Pancreas (tissue), 10 donors: Measurements from ENCODE around the gene RRBP1. TPM values are rescaled to one million over a fixed set of nuclear protein-coding genes. Genes with fewer than 3 reads are reported as not detected.
A peak's percentile ranks its signal among the peaks of the same experiment; 100 is the strongest.

Source experiments
- ATAC-seq, 4 donors: fragments of 200-7000 bp; cut with Tn5 transposase; one replicate each; pipeline versions ENCODE4 v1.8.0 to v1.9.1; 2020; ENCODE audit warnings: mild to moderate bottlenecking in 4 of 4, moderate library complexity in 4 of 4
- DNase-seq, 6 donors: peaks; one replicate each; pipeline ENCODE4 v3.0.0-alpha.2; 2020
- FAIRE-seq: peaks from 2 replicates; lab custom pipeline; 2012; peaks lifted over from hg19 to GRCh38; lab: Jason Lieb, UNC
- H3K27ac ChIP-seq, 4 donors: fragments of 200-600 bp; sonication (generic); 1 replicate in 3 of 4; 2 replicates in 1 of 4; pipeline versions ENCODE4 v1.5.0 to v1.8.0; 2020
- H3K27me3 ChIP-seq, 4 donors: fragments of 200-600 bp; one replicate each; pipeline ENCODE4 v1.8.0; 2021
- H3K36me3 ChIP-seq, 3 donors: fragments of 200-600 bp; sonication (generic) in 1 of 3; one replicate each; pipeline versions ENCODE4 v1.5.0 to v1.8.0; 2020 to 2021
- H3K4me1 ChIP-seq, 3 donors: fragments of 200-600 bp; one replicate each; pipeline ENCODE4 v1.8.0; 2021
- H3K4me3 ChIP-seq, 4 donors: fragments of 200-600 bp; sonication (generic) in 2 of 4; one replicate each; pipeline versions ENCODE4 v1.5.0 to v1.8.0; 2020 to 2021
- H3K9me3 ChIP-seq, 4 donors: fragments of 200-600 bp; one replicate each; pipeline ENCODE4 v1.8.0; 2021
- WGBS, 2 donors: extraction: QIAGEN DNeasy Blood & Tissue Kit; methylation state at CpG; one replicate each; pipeline ENCODE4 v1.1.7; 2013; 5-methylcytosine and 5-hydroxymethylcytosine counted together
- intact Hi-C, 3 donors: fragments of 100-400 bp; cut with DNase I; formaldehyde crosslinking; loops; one replicate each; pipeline versions ENCODE4 v1.11.1 to v1.14.2; 2022
- polyA plus RNA-seq, 2 donors: library from polyadenylated mRNA; stranded (reverse); fragments of 200-250 nt; gene quantifications; one replicate each; pipeline ENCODE4 v1.2.3, GENCODE V29; 2013
- total RNA-seq, 6 donors: library from RNA; stranded (reverse); fragmentation: NEBNext Ultra II Directional in 4 of 6; extraction: Animal tissue kit (Norgen Biotek cat#: 25700) in 4 of 6; gene quantifications; one replicate each; pipeline versions ENCODE4 v1.2.1 to v1.2.4, GENCODE V29; 2021 to 2023
- TF ChIP-seq, protein P1 (sequence below), 4 donors: fragments of 200-600 bp; sonication (generic) in 3 of 4; IDR thresholded peaks; one replicate each; pipeline versions ENCODE4 v1.5.0 to v1.8.0; 2021; ENCODE audit warnings: antibody characterized with exemption in 4 of 4
- donor health status: healthy with polysubstance abuse.
- donor health status: DM: no; HTN: no; CAD: no; lungs with moderate emphysema.
- donor health status: DM: no; HTN: no; CAD: no.
- donor health status: control.
- donor health status: control.
- donor health status: Bipolar disorder and iron deficiency.
- donor health status: DM: yes; HTN: yes; CAD: no.
- donor health status: DM: no; HTN: no; CAD: no.
- donor health status: DM: no; HTN: no; CAD: no.
- donor health status: DM: yes; HTN: yes; CAD: no.

RRBP1 gene
- total and polyA plus RNA-seq, 8 donors: 170 to 442 (median 348) TPM

DNA sequence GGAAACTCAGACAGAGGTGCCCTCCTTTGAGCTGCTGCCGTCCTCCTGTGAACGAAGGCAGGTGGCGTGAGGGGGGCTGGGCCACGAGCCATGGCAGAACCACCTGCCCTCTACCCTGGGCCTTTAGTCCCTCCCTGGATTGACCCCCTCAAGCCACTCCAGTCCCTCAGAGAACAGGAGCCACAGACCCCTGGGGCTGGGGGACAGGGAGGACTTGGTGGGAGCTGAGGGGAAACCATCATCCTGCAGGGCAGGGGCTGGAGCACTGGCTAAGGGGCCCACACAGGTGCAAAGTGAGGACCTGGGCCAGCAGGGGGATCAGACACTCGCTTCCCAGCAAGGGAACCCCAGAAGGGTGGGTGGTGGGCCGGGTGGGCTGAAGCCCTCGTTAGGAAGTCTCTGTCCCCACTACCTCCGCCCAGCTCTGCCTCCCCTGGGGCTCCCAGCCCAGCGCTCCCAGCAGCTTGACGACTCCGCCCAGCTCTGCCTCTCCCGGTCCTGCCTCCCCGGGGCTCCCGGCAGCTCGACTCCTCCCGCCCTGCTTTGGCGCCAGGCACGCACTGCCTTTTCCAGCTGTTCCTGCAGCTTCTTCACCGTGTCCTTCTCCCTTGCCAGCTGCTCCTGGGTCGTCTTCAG lies 67.7 kb downstream of the RRBP1 start:
- Histone ChIP-seq H3K4me1 (peaks cover 11 to 44% (median 22%) of the 10 kb centered on the region in 3 donors), H3K36me3 (peaks cover 5 to 42% (median 39%) of the 10 kb centered on the region in 3 donors), H3K27ac (peak overlapping the region; percentile 31 to 62 (median 44)), H3K27me3 (no peaks in the 10 kb centered on the region), H3K4me3 (no peak overlapping the region), H3K9me3 (no peaks in the 10 kb centered on the region)
- WGBS, 2 donors: 25 to 33% methylated on average over 18 to 20 of the region's 20 CpGs
- TF ChIP-seq, protein P1, sequence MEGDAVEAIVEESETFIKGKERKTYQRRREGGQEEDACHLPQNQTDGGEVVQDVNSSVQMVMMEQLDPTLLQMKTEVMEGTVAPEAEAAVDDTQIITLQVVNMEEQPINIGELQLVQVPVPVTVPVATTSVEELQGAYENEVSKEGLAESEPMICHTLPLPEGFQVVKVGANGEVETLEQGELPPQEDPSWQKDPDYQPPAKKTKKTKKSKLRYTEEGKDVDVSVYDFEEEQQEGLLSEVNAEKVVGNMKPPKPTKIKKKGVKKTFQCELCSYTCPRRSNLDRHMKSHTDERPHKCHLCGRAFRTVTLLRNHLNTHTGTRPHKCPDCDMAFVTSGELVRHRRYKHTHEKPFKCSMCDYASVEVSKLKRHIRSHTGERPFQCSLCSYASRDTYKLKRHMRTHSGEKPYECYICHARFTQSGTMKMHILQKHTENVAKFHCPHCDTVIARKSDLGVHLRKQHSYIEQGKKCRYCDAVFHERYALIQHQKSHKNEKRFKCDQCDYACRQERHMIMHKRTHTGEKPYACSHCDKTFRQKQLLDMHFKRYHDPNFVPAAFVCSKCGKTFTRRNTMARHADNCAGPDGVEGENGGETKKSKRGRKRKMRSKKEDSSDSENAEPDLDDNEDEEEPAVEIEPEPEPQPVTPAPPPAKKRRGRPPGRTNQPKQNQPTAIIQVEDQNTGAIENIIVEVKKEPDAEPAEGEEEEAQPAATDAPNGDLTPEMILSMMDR (IDR thresholded peaks at IDR 0.05): no peak
- DNase-seq (peak; percentile 74 to 93 (median 80)), FAIRE-seq (no peak), ATAC-seq (peak; percentile 49 to 65 (median 57))
- intact Hi-C loops: loop anchor here in 1 of 3 donors (10.0 kb wide), 1 partner anchor 79 kb away; the partner anchor contains the start of gene BFSP1

DNA sequence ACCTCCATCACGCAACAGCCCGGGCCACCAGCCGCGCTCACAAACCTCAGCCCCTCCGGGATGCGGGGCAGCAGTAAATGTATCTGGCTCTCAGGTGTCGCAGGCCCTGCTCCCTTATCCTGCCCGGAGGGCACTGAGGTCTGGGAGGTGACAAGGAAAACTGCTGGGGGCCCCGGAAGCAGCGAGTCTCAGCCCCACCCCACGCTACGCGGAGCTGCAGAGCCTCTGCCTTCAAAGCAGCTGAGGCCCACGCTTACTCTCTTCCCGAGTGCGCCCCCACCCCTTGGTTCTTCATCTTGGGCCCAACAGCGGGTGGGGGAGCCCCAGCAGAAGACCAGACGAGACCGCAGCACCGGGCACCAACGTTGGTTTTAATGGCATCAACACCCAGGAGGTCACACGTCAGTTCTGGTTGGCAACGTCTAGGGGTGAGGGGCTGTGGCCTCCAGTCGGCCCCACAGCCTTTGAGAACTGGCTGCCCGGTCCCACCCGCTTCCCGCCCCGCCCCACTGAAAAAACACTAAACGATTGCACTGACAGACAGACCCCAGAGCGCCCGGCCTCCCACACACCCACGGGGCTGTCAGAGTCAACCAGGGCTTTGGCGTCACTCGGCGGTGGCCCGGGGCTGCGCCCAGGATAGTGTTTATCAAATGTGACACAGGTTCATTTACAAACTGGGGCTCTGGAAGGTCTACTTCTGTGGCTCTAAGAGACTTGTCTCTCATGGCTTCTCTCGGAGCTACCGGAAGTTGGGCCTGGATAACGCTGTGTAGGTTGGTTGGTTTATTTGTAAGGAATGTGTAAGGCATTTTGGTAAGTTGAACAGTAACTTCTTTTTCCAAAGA lies 68.5 kb downstream of the RRBP1 start:
- WGBS, 2 donors: 58 to 62% methylated on average over 40 of the region's 40 CpGs
- peak overlapping the region; percentile 10 to 62 (median 44) for H3K27ac ChIP-seq
- intact Hi-C loops: loop anchor here in 1 of 3 donors (10.0 kb wide), 1 partner anchor 79 kb away; the partner anchor contains the start of gene BFSP1
- peaks cover 5 to 35% (median 34%) of the 10 kb centered on the region in 3 donors for H3K36me3 ChIP-seq
- ATAC-seq: peak in 3 of 4 donors; percentile 1 to 4 (median 1)
- H3K4me1 ChIP-seq: peaks cover 11 to 44% (median 22%) of the 10 kb centered on the region in 3 donors
- peak in 5 of 6 donors; percentile 41 to 76 (median 51) for DNase-seq
- no peaks in the 10 kb centered on the region for H3K27me3 ChIP-seq
- no peaks in the 10 kb centered on the region for H3K9me3 ChIP-seq
- TF ChIP-seq, protein P1 (IDR thresholded peaks at IDR 0.05): no peak
- FAIRE-seq: no peak
- H3K4me3 ChIP-seq: no peak overlapping the region

DNA sequence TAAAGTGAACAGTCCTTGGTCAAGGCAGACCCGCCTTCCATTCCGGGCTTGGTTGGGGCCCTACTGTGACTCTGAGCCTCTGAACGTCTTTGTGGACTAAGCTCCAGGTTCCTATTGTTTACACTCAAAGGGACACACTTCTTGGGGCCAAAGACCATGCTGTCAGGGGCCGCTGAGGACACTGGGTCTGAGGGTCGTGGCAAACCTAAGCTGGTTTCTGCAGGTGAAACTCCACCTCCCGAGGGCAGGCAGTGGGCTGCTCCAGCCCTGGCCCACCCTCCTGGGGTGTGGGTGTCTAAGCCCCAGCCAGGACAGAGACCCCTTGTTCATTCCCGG lies 69.1 kb downstream of the RRBP1 start:
- TF ChIP-seq, protein P1 (IDR thresholded peaks at IDR 0.05): no peak
- peaks cover 11 to 42% (median 22%) of the 10 kb centered on the region in 3 donors for H3K4me1 ChIP-seq
- H3K9me3 ChIP-seq: no peaks in the 10 kb centered on the region
- peak overlapping the region; percentile 10 to 62 (median 48) for H3K27ac ChIP-seq
- ATAC-seq (no peak), FAIRE-seq (no peak), DNase-seq (peak in 1 of 6 donors; percentile 30)
- 55 to 60% methylated on average over 7 of the region's 7 CpGs for WGBS, 2 donors
- H3K27me3 ChIP-seq: no peaks in the 10 kb centered on the region
- no peak overlapping the region for H3K4me3 ChIP-seq
- intact Hi-C loops: loop anchor here in 1 of 3 donors (10.0 kb wide), 1 partner anchor 78 kb away; the partner anchor contains the start of gene BFSP1
- H3K36me3 ChIP-seq: peaks cover 5 to 29% (median 28%) of the 10 kb centered on the region in 3 donors

DNA sequence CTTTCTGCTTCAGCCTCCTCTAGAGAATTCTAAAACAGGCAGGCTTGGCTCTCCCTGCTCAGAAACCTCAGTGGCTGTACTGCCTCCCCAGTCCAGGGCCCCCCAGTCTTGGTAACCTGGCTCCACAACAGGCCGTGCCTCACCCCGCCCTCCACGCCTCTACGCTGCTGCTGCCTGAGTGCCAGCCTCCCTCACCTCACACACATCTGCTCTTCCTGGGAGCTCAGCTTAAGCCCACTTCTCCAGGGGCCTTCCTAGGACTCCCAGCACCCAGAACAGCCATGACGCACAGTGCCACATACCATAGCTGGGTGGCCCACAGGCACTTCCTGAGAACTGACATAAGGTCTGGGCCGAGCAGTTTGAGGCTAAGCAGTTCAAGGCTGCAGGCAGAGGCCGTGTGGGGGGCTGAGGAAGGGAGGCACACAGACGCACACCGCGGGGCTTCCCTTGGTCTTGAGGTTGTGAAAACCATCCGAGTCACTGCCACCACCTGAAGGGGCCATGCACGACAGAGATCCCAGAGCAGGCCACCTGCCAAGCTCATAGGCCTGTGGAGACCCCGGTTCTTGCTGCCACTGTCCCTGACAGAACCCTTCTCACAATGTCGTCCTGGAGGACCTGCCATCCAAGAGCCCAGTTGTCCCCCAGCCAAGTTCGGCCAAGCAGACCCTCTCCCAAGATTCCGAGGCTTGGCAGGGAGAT lies 69.6 kb downstream of the RRBP1 start:
- intact Hi-C loops: loop anchor here in 1 of 3 donors (10.0 kb wide), 1 partner anchor 78 kb away; the partner anchor contains the start of gene BFSP1
- TF ChIP-seq, protein P1 (IDR thresholded peaks at IDR 0.05): no peak

More for the DNA sequence above, 69.6 kb downstream of the RRBP1 start:
- Histone ChIP-seq H3K27ac (peak overlapping the region; percentile 39 to 62 (median 57)), H3K9me3 (no peaks in the 10 kb centered on the region), H3K4me1 (peaks cover 15 to 41% (median 22%) of the 10 kb centered on the region in 3 donors), H3K36me3 (peaks cover 5 to 25% (median 24%) of the 10 kb centered on the region in 3 donors), H3K27me3 (no peaks in the 10 kb centered on the region), H3K4me3 (no peak overlapping the region)
- DNase-seq (peak in 5 of 6 donors; percentile 29 to 85 (median 58)), ATAC-seq (peak; percentile 0 to 4 (median 2)), FAIRE-seq (no peak)
- 50% methylated on average over 16 of the region's 16 CpGs for WGBS, 2 donors
